Prostate gland (tissue), 2 donors: ENCODE measurements around the gene IPO13. TPM values are rescaled to one million over a fixed set of nuclear protein-coding genes. Genes with fewer than 3 reads are reported as not detected.

ENCODE experiments used
- DNase-seq: peaks from one replicate; pipeline ENCODE4 v3.0.0-alpha.2; 2019; ENCODE audit warnings: low spot score
- H3K27ac ChIP-seq, 2 donors: fragments of 200-600 bp; sonication (generic); 2 replicates each; pipeline ENCODE4 v1.5.1; 2017 to 2019
- H3K27me3 ChIP-seq: fragments of 200-600 bp; sonication (generic); replicated peaks from 2 replicates; pipeline ENCODE4 v1.5.1; 2019; ENCODE audit not compliant: insufficient read depth
- H3K36me3 ChIP-seq, 2 donors: fragments of 200-600 bp; sonication (generic); 1 replicate in 1 of 2; 2 replicates in 1 of 2; pipeline versions ENCODE4 v1.5.1 to v1.8.1; 2017 to 2019
- H3K4me1 ChIP-seq: fragments of 200-600 bp; sonication (generic); replicated peaks from 2 replicates; pipeline ENCODE4 v1.5.1; 2019
- H3K4me3 ChIP-seq, 2 donors: fragments of 200-600 bp; sonication (generic); 2 replicates each; pipeline ENCODE4 v1.5.1; 2017 to 2019
- H3K9me3 ChIP-seq: fragments of 200-600 bp; sonication (generic); 2 replicates; pipeline ENCODE4 v1.5.1; 2017
- CTCF ChIP-seq, 4 experiments: fragments of 200-600 bp in 2 of 4; fragments of 450-650 bp in 2 of 4; sonication (generic) in 2 of 4; IDR thresholded peaks; 1 replicate in 3 of 4; 2 replicates in 1 of 4; pipeline ENCODE4 v1.5.1; 2016 to 2019; ENCODE audit warnings: antibody characterized with exemption in 4 of 4, mild to moderate bottlenecking in 2 of 4, moderate library complexity in 2 of 4
- POLR2A ChIP-seq: fragments of 450-650 bp; IDR thresholded peaks from one replicate; pipeline ENCODE4 v1.6.1; 2016; ENCODE audit warnings: antibody characterized with exemption, mild to moderate bottlenecking
- POLR2AphosphoS5 ChIP-seq: sonication (generic); formaldehyde crosslinking; IDR thresholded peaks from one replicate; pipeline ENCODE4 v1.6.1; 2017; ENCODE audit warnings: antibody characterized with exemption
- WGBS: methylation state at CpG from one replicate; pipeline ENCODE4 v1.1.5; 2018; 5-methylcytosine and 5-hydroxymethylcytosine counted together
- intact Hi-C: fragments of 100-400 bp; cut with DNase I; formaldehyde crosslinking; loops from one replicate; pipeline ENCODE4 v1.14.2; 2022
- total RNA-seq, 2 donors: library from RNA; depleted of rRNA; stranded (reverse); fragments of >200 nt; gene quantifications; one replicate each; pipeline ENCODE4 v1.1.0, GENCODE V29; 2016

IPO13 gene
- total RNA-seq, 2 donors from 2014 or later = 27.7 to 55.7 TPM

- Histone ChIP-seq H3K27me3 (no peaks in the 10 kb centered on the region), H3K27ac (no peak overlapping the region), H3K9me3 (no peaks in the 10 kb centered on the region), H3K4me1 (peaks cover 30% of the 10 kb centered on the region), H3K36me3 (peaks cover 0 to 9% of the 10 kb centered on the region in 2 donors), H3K4me3 (peak overlapping the region in 1 of 2 donors; percentile 39)
- no peak for DNase-seq
- intact Hi-C loops = no loop called here
- 77% methylated on average over 5 of the region's 5 CpGs for WGBS
- no peak for TF ChIP-seq POLR2AphosphoS5
- TF ChIP-seq POLR2A = no peak
- no peak for TF ChIP-seq CTCF (IDR thresholded peaks at IDR 0.05)
Observed at GRCh38 chr1:43978264-43978550, 31.5 kb downstream of the IPO13 start.

DNA sequence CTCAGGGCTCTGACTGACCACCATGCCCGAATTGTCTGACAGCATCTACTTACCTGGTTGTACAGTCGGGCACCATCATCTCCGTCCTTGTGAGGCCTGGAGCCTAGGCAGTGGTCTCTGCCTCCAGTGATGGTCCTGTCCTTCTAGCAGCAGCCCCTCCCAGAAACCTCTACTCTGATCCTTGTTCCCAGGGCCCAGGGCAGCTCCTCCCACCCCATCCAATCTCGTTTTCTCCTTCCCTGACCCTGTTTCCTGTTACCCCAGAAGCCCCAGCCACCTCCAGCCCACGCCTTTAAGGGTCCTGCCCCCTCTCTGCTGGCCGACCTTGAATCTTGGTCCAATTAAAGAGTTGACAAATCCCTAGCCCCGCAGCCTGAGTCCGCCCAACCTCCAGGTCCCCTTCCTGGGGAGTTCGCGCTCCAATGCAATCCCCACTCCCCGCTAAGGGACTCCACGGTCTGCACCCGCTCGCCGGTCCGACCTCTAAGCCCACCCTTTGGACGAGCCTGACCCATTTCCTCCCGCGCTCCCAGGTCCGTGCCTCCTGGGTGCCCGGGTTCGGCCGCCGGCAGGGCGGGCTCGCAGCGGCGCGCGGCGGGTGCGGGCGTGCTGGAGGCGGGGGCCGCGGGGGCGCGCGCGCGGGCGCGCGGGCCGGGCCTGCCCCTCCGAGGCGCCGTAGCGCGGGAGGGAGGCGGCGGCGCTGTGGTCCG lies 32.0 kb downstream of the IPO13 start, which contains the start of gene B4GALT2:
Gene B4GALT2, plus strand, starts transcription at position 660 of the 710 bp plus-strand sequence. CDS start 1,951 bp downstream, outside the sequence.
- Histone ChIP-seq H3K4me3 (peak within 1 kb of the TSS; percentile 65 to 68), H3K27me3 (no peaks in the 10 kb centered on the region), H3K27ac (peak within 1 kb of the TSS; percentile 50 to 60), H3K9me3 (no peaks in the 10 kb centered on the region), H3K36me3 (peaks cover 0 to 9% of the 10 kb centered on the region in 2 donors), H3K4me1 (peaks cover 30% of the 10 kb centered on the region)
- intact Hi-C loops = no loop called here
- TF ChIP-seq CTCF (IDR thresholded peaks at IDR 0.05) (no peak), POLR2A (no peak), POLR2AphosphoS5 (no peak)
- 18% methylated on average over 17 of the region's 54 CpGs for WGBS
- peak; percentile 30 for DNase-seq

DNA sequence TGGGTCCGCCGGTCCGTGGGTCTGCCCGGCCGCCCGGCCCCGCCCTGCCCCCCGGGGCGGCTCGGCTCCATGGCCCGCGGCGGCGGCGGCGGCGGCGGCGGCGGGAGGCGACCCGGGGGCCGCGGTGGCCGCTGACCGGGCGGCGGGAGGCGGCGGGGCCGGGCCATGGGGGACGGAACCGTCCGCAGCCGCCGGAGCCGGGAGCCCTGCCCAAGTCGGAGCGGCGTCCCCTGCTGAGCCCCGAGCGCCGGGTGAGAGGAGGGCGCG lies 32.4 kb downstream of the IPO13 start:
- whole genome bisulfite sequencing = no CpG with 5 or more reads among the region's 45 CpGs
- DNase-seq = no peak
- H3K4me3 ChIP-seq = peak overlapping the region; percentile 65 to 68
- H3K36me3 ChIP-seq = peaks cover 0 to 9% of the 10 kb centered on the region in 2 donors
- no peaks in the 10 kb centered on the region for H3K9me3 ChIP-seq
- no peaks in the 10 kb centered on the region for H3K27me3 ChIP-seq
- H3K27ac ChIP-seq = peak overlapping the region; percentile 50 to 60
- H3K4me1 ChIP-seq = peaks cover 30% of the 10 kb centered on the region
- TF ChIP-seq CTCF (IDR thresholded peaks at IDR 0.05) (no peak), POLR2AphosphoS5 (no peak), POLR2A (no peak)
- intact Hi-C loops = no loop called here

DNA sequence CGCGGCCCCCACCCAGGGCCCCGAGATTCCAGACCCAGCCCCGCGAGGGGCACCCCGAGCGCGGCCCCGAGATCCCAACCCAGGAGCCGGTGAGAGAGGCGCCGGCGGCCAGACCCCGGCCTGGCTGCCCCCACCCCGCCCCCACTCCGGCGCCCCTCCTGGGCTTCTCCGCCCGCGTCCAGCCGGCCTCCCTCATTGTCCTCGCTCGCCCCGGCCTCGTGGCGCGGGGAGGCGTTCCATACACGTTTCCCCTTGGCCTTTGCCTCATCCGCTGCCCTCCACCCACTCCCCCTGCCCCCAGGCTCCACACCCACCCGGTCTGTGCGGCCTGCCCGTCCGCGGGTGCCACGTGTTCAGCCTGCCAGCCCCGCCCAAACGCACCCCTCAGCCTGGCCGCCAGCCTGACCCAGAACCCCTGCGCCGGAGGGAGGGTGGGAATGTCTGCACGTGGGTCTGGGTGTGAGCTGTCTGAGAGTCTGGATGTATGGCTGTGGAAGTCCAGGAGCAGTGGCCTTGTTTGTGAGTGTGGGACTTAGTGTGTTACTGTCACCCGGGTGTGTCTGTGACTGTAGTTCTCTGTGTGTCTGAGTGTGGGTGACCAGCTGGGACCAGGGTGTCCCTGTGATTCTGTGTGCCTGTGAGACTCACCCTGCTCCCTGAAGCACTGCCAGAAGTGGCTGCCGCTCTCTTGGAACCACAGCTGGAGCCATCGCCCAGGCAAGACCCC lies 32.9 kb downstream of the IPO13 start:
- TF ChIP-seq CTCF (IDR thresholded peaks at IDR 0.05) (no peak), POLR2A (no peak), POLR2AphosphoS5 (no peak)
- H3K36me3 ChIP-seq = peaks cover 0 to 9% of the 10 kb centered on the region in 2 donors

More for the DNA sequence above, 32.9 kb downstream of the IPO13 start:
- 1% methylated on average over 23 of the region's 45 CpGs for WGBS
- Histone ChIP-seq H3K27ac (peak overlapping the region; percentile 50 to 60), H3K4me1 (peaks cover 30% of the 10 kb centered on the region), H3K4me3 (peak overlapping the region; percentile 65 to 68), H3K27me3 (no peaks in the 10 kb centered on the region), H3K9me3 (no peaks in the 10 kb centered on the region)
- DNase-seq = no peak
- intact Hi-C loops = no loop called here
